UCSD-AML1 (cell line): ENCODE results near the gene IKZF3.

Experiments
- DNase-seq: peaks from one replicate; lab custom pipeline; 2025; ENCODE audit not compliant: unreplicated experiment; lab: John Stamatoyannopoulos, UW

Gene IKZF3

DNA sequence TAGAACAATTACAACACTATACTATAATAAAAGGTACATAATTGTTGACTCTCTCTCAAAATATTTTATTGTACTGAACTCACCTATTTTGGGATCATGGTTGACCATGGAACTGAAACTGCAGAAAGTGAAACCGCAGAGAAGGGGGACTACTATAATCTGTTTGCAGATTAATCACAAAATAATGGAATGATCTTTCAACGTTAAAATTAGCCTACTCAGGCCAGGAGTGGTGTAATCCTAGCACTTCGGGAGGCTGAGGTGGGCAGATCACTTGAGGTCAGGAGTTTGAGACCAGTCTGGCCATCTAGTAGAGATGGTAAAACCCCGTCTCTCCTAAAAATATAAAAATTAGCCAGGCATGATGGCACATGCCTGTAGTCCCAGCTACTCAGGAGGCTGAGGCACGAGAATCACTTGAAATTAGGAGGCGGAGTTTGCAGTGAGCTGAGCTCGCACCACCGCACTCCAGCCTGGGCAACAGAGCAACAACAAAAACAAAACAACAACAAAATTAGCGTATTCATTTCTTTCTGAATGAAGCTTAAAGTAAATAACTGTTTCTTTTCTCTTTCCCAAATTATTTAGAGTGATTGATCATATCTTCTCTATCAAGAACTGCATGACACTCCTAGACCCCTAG lies 45.6 kb downstream of the IKZF3 start:
- DNase-seq = no peak

DNA sequence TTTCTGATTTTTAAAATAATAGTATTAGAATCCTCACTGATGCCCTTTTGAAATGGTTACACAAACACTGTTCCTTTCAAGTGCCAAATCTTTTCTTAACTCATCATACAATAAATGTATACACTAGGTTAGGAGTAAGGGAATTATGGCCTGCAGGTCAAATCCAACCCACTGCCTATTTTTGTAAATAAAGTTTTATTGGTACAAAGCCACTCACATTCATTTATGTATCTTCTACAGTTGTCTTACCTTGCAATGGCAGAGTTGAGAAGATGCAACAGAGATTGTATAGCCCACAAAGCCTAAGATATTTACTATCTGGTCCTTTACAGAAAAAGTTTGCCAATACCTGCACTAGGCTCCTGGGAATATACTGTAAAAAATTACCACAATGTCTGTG lies 47.8 kb downstream of the IKZF3 start:
- no peak for DNase-seq

DNA sequence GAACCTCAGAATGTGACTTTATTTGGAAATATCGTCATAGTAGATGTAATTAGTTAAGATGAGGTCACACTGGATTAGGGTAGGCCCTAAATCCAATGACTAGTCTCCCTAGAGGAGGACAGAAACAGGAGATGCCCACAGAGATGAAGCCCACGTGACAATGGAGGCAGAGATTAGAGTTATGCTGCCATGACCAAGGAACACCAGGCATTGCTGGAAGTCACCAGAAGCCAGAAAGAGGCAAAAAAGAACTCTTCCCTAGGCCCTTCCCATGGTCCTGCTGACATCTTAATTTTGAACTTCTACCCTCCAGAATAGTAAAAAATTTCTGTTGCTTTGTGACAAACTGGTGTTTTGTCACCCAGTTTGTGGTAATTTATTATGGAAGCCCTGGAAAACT lies 49.6 kb downstream of the IKZF3 start:
- no peak for DNase-seq

DNA sequence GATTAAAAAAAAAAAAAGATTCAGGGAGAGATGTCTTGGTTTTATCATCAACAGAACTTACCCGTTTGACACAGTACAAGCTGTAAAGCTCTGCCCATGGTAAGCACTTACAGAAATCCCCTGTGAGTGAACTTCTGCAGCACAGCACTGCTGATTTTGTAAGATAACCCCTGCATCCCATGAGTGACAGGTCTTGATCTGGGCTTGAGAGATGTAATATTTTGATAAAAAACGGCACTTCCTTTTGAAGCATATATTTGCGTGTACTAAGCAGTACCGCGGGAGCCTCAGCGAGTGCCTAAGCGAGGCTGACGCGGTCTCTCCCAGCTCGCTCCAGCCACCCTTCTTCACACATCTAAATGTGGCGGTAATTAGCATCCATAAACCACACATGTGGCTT lies 50.5 kb downstream of the IKZF3 start:
- DNase-seq = no peak

DNA sequence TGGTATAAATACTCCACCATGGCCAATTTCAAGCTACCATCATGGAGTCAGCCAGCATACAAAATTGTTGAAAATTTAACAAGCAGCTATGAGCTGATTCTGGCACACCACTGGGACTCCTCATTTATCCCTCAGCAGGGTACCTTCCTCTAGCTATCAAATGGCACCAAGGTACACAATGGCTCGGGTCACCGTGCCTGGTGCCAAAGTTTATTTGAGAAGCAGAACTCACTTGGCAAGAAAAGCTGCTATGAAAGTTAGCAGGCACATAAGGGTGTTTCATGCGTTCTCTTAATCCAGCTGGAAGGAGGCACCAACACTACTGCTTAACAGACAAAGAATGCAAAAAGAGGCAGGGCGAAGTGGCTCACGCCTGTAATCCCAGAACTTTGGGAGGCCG lies 51.6 kb downstream of the IKZF3 start:
- no peak for DNase-seq

DNA sequence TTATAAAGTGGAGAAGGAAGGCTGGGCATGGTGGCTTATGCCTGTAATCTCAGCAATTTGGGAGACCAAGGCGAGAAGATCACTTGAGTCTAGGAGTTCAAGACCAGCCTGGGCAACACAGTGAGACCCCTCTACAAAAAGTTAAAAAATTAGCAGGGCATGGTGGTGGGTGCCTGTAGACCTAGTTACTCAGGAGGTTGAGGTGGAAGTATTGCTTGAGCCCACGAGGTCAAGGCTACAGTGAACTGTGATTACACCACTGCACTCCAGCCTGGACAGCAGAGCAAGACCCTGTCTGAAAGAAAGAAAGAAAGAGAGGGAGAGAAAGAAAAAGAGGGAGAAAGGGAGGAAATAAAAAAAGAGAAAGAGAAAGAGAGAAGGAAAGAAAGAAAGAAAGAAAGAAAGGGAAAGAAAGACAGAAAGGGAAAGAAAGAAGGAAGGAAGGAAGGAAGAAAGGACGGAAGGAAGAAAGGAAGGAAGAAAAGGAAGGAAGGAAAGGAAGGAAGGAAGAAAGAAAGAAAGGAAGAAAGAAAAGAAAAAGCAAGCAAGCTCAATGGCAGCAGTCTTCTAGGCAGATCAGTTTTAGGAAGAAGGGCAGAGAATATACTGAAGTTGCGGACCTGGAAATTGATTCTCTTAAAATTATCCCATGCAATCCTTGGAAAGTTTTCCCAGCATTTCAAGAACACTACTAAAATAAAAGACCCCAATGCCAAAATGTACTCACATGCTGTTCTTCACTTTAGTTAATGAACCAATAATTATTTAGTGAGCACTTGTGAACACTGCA lies 53.0 kb downstream of the IKZF3 start:
- DNase-seq = no peak

DNA sequence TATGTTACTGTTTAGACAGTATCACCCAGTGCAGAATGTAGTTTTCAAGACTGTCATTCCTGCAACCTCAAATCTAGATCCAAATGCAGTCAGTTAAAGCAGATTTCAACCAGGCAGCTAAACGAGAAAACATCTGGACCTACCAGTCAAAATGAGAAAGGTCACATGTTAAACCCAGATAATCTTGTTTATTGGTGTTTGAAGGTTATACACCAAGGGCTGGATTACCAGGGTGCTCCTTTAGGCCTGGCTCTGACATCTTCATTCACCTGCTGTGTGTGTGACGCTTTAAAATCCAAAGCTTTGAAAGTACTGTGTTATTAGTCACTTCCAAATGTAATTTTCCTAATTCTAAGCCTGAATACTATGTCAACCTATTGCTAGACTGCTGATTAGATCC lies 54.9 kb downstream of the IKZF3 start:
- DNase-seq = no peak

DNA sequence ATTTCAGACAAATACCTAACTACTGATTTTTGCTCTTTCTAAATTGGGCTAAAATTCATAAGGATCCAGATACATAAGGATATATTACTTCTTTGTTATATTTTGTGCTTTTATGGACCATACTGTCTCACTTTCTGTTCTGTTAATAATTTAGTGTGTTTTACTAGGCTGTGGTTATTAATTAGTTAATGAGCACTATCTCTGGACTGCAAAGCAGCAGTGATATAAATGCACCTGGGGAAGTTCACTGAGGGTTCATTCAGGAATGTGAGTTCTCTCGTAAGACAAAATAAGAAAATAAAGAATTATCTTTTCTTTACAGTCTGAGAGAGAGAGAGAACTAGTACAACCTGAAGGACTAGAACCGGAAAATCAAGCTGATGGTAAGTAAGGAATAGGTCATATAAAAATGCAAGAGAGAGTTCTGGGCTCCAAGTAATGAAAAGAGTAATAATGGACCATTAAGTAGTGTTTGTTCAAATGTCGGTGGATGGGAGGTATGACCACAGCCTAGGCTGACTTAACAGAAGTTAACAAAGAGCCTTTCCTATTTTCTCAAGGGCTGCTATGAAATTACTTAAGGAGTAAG lies 55.6 kb downstream of the IKZF3 start:
- no peak for DNase-seq

DNA sequence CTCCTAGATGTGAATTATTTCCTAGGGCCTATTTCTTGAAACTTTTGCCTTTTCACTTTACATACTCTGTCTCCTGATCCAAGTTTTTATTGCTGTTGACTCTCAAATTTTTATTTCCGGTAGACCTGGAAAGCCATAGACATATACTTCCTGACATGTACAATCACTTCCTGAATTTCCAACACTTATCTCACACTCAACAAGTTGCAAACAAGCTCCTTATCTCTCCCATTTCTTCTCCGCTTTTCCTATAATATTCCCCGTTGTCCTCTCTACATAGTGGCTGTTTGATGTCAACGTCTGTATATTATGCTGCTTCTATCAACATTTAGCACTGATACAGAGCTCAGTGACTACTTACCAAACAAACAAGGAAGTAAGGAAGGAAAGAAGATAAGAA lies 59.3 kb downstream of the IKZF3 start:
- no peak for DNase-seq

DNA sequence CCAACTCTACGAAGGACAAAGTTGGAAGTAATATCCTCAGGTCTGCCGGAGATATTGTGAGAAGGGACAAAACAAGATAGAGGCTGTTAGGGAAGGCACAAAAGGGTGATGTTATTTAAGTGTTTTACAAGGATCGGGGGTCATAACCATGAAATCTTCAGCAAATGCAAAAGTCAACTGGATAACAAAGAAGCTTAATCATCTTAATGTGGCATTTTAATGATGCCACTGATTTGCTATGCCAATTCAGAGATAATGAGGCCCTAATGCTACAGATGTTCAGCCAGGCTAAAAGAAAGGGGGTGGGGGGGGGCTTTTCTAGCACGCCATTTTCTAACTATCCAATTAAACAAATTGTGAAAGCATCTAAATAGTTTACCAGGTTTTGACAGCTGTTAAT lies 63.1 kb downstream of the IKZF3 start:
- DNase-seq = no peak

DNA sequence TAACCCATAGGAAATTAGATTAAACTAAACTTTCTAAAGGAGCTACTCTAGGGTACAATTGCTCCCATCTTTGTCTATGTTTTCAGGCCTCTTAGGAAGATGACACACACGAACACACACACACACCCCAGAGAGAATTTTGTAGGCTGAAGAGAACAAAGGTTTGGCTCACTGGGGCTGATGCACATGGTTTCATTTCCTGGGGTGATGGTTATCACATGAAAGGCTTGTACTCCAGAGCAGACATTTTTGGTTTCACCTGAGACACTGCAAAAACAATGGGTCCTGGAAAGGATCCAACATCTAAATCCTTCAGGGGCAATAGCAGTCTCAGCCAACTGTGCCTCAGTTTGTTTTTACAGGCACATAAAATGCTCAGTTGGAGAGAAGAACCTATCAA lies 63.6 kb downstream of the IKZF3 start:
- no peak for DNase-seq

DNA sequence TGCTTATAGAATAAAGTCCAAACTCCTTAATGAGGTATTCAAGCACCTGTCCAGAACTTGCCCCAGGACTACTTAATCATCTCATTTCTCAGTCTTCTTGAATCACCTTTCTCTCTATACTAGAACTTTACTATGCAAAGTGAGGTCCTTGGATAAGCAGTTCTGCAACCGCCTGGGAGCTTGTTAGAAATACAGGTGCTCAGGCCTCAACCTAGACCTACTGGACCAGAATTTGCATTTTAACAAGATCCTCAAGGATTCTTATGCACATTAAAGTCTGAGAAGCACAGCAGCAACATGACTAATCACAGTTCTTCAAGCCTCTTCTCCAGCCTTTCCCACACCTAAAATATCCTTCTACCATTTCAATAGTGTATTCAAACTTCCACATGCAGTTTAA lies 64.7 kb downstream of the IKZF3 start:
- DNase-seq = no peak

DNA sequence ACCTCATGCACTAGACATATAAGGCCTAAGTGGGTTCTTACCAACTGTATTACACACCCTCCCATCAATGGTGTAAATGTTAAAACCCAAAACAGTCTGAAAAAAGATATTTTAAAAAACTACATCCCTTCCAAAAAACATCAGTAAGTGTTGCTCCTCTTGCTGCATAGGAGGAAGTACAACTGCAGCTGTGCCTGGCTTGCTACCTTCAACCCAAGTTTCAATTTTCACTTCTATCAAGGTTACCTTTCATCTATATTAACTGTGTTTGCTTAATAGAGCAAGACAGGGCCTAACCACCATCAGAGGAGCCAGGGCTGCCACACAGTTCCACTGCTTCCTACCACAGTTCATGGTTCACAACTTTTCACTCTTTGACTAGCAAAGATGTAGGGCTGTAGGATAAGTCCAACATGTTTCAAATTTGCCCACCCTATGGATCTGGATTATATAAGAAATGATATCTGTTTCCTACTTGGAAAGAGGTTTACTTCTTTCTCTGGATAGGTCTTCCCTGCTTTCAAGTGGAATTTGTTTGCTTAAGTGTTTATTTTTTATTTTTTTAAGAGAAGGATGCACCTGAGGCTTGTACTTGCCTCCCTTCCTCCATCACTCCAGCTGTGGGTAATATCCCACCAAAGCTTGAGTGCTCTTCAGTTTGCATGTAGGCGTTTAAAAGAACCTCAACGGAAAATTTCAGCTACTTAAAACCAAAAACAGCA lies 69.7 kb downstream of the IKZF3 start:
- DNase-seq = no peak

DNA sequence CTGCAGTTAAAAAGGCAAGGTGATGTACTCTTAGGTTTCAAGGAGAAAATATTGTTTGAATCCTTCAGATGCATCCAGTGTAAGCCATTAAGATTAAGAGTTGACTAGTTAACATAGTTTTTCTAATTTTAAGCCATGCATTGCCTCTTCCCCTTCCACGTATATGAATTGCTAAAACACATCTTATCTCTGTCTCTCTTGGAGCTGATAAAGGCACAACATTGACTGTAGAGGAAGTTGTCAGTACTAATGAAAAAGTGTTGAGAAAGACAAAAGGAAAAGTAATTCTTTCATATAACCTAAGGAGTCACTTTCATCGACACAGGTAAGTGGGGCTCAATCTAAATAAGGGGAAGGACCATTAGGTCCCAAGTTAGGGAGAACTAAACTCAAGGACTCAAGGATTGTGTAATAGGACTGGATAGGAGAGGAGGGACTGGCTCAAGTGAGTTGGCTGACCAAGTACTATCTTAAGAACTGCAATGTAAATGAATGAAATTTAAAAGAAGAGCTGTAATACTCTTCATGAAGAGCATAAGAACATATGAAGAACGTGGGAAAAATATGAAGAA lies 70.7 kb downstream of the IKZF3 start:
- no peak for DNase-seq

DNA sequence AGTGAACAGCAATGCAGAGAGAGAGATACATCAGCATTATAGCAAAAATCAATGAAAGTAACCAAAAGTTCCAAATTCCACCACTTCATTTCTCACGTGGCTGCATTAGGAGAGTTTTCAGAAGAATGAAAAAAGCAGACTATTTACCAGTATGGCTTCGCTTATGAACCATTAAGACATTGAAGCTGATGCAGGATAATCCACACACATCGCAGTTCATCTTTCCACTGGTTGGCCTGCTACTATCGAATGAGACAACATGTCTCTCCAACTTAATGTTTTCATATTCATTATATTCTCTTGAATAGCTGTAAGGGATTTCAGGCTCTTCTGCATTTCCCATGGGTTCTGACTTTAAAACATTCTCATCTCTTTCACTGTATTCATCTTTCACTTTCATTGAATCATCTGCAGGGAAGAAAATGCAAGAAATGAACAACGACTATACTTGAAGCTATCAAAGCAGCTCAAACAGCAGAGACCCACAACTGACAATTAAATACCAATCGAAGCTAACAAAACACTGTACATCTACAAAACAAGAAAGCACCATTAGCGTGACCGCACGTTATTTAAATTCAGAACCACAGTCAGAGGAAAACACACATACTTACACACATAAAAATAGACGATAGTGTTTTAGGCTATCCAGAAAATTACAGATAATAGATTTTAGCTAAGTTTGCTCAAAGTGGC lies 71.4 kb downstream of the IKZF3 start:
- DNase-seq = no peak

DNA sequence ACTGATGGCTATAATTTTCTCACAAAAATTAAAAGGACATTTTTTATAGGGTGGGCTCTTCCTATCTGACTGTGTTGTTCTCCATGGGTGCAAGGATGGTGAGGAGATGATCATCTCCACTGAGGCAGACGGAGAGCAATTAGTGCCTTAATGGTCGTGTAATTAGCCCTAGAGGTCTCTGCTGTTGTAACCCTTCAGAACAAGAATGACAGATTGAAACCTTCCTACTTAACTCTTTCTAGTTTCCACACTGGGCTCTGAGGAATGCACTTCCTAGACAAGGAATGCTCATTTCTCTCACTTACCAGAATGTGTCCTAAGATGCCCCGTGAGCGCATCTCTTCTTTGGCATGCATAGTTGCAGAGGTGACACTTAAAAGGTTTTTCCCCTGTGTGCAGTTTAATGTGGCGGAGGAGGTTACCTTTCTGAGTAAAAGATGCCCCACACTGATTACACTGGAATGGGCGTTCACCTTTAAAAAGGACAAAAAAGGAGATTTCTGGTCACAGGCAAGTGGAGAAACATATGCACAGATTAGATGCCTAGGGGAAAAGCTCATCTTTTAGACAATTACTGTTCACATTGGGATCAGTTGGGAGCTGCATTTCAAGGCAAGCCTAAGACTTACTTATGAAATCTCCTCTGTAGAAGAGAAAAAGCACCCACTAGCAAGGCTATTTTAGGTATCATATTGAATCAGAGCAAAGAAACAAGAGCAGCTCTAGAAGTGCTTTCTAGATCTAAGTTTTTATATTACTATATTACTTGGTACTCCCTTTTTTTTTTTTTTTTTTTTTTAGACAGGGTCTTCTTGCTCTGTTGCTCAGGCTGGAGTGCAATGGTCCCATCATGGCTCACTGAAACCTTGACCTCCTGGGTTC lies 72.8 kb downstream of the IKZF3 start:
- DNase-seq = no peak

DNA sequence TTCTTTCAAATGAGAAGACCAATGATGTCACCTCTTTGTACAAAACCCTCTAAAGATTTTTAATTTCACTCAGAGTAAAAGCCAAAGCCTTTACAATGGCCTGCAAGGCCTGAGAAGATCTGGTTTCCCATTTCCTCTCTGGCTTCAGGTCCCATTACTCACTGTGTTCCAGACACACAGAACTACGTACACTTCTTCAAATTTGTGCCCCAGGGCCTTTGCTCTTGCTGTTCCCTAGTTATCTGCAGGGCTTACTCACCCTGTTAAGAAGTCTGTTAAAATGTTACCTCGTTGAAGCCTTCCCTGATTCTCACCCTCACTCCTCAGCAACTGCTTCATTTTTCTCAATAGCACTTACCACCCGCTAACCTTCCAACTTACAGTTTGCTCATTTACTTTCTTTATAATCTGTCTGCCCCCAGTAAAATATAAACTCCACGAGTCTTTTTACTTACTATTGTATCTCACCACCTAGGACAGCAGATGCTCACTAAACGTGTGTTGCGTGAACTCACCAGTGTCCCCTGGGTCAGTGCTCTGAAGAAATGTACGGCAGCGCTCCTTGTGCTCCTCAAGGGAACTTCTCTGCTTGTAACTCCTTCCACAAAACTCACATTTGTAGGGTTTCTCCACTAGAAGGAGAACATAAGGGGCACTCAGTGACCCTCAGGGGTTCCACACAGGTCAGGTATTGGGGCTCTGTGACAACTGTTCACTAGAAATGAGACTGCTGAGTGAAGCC lies 76.2 kb downstream of the IKZF3 start:
- DNase-seq = no peak

DNA sequence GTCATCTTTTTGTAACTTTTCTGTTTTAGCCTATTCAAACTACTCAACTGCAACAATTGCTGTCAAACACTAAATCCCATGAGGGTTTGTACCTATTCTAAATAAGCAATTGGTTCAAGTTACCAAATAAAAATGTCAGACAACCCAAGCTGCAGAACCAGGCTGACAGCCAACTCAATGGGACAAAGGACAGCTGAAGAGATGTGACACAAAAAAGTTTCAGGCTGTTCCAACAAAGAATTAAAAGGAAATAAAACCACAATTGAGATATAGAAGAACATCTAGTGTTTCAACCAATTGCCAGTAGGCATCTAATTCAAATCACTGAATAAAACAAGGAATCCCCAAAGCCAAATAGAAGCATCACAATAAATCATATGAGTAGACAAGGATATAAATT lies 77.1 kb downstream of the IKZF3 start:
- no peak for DNase-seq

DNA sequence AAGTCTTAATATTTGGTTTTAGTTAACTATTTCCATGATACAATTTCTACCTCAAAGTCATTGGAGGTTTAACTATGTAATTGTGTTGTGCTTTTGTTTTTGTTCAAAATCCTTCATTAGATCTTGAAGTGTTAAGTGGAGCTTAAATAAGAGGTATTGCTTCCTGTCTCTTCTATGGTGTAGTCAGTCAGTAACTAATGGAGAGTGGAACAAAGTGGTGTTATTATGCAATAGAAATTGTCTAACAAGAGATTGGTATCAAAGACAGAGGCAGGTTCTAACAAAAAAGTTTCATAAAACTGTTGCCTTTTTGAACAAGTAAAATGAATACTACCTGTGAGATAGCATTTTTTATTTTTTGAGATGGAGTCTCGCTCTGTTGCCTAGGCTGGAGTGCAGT lies 81.1 kb downstream of the IKZF3 start:
- DNase-seq = no peak
